HG02943 (cell line): ENCODE measurements around the gene OXT.
"Not testable (repeated sequence)": the region's sequence is repeated elsewhere in the genome, so short reads cannot be mapped to it uniquely, and the experiment has no call there.

ENCODE experiments used
- ATAC-seq: cut with Tn5 transposase; IDR thresholded peaks from one replicate; pipeline ENCODE4 v1.9.1; 2021; ENCODE audit warnings: mild to moderate bottlenecking, low read depth, moderate library complexity; ENCODE audit not compliant: unreplicated experiment

OXT gene

DNA sequence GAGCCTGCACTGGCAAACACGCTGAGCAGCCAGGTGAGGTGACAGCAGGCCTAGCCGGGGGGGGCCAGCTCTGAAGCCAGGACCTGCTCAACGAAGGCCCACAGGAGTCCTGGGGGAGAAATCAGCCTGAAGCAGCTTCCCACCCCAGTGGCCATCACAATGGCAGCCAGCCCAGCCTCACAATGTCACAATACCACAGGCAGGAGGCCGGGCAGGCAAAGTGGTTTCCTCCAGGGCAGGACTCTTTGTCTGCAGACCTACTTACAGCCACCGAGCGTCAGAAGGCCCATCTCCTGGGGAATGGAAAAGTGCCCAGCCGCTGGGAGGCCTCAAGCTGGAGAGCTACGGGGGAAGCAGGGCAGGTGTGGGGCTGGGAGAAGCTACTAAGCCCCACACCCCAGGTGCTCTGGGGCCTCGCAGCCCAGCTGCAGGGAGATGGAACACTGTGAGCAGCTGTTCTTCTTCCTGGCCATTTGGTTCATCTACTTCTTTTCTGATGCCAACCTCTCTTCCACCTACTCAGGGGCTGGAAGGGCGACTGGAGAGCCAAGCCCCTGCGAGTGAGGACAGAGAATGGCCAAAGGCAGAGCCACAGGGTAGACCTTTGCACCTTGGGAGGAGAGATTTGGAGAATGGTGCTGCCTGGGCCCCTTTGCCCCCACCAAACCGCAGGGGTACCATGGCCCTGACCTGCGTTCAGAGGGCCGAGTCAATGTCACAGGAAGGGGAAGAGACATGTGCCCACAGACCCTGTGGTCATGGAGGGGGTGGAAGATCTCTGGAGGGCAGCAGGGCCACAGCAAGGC lies 35.4 kb downstream of the OXT start:
- no peak for ATAC-seq

DNA sequence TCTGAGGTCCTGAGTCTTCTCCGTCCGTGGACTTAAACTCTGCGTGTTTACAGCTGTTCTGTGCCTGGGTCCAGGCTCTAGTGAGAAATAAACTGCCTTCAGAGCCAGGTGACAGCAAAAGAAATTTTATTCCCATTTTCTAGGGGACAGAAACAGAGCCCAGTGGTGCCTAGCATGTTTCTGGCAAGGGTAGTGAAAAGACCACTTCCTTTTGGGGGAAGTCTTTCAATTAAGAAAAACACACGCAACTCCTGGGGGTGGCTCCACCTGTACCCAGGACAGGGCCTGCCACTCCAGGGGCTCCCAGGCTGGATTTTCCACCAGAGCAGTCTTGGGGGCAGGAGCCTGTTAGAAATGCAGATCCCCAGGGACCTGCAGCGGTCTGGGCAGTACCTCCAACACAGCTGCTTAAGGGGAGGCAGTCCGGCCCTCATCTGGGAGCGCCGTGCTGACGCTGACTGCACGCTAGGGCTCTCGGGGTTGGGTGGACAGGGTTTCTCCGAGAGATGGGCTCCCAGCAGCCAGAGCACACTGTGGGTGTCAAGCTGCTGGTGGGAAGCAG lies 36.1 kb downstream of the OXT start:
- no peak for ATAC-seq

DNA sequence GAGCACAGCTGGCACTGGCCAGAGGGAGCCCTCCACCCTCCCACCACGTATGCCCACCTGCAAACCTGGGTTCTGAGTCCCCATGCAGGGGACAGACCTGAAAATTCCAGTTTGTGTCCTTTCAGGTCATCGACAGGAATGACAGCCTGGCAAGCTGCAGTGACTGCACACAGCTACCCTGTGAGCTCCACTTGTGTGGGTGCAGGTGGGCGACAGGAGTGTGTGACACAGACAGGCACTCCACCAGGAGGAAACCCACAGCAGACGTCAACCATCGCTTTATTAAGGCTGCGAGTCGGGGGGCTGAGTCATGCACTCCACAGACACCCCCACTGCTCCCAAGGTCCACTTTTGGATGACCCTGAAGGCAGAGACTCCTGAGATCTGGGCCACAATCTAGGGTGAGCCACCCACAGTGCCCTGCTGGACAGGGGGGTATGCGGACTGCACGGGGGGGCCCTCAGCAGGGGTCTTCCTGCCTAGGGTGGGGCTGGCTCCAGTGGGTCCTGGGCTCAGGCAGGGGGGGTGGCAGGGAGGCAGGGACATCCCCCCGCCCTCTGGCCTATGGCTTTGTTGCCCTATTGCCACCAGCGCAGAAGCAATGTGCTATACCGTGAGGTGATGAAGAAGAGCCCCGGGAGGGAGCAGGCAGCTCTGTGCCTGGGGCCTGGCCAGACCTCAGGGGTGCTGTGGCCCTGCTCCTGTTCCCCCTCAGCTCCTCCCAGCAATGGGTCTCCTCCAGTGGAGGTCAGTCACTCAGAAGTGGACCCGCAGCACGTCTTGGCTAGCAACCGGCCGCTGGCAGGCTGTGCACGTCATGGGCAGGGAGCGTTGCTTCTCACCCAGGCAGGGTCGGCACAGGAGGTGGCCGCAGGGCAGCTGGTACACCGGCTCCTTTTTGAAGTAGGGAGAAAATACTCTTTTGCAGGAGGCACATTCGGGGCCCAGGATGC lies 38.2 kb downstream of the OXT start:
- no peak for ATAC-seq

DNA sequence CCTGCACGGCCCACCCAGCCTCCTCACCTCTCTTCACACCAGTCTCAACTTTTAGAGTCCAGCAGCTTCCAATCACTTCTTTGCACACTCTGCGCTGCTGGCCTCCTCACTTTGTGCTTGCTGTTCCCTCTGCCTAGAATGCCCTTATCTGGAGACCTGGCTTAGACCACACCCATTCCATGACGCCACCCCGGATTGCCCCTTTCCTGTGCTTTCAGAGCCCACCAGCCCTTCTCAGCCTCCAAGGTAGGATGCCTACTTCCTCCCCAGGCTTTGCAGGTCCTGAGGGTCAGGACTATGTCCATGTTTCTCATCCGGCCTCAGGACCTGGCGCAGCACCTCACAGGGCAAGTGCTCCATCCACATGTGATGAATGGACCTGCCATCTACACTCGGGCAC lies 40.1 kb downstream of the OXT start:
- ATAC-seq: no peak

DNA sequence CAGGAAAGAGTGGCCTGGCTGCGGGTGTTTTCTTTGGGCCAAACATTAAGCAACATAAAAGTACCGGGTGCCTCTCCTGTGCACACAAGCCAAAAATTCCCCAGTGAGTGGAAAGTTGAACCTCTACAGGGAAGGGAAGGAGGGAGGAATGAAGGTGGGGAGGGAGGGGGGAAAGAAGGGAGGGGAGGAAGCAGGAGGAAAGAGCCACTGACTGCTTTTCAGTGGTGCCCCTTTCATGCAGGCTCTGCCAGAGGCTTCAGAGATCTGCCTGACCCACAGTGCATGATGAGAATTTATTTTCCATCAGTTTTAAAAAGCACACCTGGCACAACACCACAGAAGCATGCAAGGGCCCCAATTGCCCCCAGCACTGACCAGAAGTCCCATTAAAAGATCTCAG lies 40.6 kb downstream of the OXT start:
- ATAC-seq: no peak

DNA sequence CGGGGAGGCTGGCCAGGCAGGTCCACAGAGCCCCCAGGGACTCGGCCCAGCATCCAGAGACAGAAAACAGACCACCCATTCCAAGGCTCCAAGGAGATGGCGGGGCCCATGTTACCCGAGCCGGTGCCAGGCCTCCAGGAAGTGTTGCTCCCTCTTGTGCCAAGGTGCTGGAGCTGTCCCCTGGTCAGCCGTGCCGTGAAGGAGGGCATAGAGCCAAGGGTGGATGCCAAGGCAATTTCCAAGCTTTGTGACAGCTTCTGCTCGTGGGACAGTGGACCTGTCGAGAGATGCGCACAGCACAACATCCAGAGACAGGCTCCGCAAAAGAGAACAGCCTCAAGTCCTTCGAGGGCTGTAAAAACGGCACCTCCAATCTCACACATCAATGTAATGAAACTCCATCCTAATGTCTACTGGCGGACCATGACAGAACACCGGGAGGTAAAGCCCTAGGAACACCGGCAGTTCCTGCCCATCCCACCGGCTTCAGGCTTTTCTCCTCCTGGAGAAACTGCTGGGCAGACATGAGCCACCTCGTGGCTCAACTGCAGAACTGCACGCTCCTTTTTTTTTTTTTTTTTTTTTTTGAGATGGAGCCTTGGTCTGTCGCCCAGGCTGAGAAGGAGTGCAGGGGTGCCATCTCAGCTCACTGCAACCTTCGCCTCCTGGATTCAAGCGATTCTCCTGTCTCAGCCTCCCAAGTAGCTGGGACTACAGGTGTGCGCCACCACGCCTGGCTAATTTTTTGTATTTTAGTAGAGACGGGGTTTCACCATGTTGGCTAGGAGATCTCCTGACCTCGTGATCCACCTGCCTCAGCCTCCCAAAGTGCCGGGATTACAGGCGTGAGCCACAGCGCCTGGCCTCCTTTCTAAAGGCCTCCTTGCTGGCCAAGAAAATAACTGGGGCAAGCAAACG lies 44.0 kb downstream of the OXT start:
- ATAC-seq: no peak

DNA sequence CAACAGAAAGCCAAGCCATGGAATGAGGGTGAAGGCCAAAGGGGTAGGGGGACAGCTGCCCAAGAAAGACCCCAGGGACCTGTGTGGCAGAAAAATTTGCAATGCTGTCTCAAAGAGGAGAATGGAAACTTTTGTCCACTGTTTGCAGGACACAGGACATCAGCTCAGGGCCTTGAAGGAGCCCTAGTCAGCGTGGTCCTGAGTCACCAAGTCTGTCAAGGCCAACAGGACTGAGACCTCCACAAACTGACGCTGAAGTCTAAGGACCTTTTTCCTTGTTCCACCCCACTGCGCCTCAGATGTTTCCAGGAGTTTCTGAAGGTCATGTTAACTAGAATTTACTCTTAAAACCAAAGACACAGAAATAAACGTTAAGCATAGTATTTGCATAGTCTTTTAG lies 44.9 kb downstream of the OXT start:
- ATAC-seq: no peak

DNA sequence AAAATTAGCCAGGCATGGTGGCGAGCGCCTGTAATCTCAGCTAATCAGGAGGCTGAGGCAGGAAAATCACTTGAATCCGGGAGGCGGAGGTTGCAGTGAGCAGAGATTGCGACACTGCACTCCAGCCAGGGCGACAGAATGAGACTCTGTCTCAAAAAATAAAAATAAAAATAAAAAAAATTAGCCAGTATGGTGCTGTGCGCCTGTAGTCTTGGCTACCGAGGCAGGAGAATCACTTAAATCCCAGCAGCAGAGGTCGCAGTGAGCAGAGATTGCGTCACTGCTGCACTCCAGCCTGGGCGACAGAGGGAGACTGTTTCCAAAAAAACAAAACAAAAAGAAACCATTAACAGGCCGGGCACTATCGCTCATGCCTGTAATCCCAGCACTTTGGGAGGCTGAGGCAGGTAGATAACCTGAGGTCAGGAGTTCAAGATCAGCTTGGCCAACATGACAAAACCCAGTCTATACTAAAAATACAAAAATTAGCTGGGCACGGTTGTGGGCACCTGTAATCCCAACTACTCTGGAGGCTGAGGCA lies 46.5 kb downstream of the OXT start:
- ATAC-seq: not testable (repeated sequence)

DNA sequence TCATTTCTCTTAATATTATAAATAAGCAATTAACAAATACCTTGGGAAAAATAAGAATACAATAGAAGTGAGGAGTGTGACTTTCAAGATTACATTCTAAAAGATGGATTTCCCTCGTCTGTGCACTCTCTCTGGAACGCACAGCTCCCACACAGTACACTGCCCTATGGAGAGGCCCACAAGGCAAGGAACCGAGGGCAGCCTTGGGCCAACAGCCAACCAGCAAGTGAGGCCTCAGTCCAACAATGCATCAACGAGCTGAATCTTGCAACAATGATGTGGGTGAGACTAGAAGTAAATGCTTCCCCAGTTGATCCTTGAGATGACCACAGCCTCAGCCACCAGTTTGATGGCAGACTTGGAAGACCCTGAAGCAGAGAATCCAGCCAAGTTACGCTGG lies 47.6 kb downstream of the OXT start:
- no peak for ATAC-seq

DNA sequence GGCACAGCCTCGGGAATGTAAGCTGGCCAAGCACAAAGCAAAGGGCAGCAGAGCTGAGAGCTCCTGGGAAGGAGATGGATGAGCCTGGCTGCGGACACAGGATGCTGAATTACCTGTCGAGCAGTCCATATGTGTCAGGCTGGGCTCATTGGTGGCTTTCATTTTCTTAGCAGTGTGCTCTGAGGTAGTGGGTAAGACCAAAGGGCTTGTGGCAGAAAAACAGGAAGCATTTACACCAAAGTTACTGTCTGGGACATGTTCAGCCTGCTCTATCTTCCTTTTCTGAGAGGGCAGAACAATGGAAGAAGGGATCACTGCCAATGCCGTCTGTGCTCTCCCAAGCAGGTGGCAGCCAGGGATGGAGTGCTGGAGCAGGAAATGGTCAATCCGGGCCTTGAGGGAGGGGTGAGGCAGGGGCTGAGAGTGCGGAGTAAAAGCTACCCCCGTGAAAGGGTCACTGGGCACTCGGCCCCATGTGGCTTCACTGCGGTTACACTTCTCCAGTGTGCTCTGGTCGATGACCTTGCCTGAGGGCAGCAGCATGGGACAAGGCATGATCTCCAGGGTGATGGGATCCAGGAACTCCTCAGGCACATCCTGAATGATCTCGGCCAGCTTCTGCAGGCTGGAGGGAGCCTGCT lies 50.0 kb downstream of the OXT start:
- no peak for ATAC-seq
